HG02981 (cell line): Measurements from ENCODE around the gene HIVEP3.

Source experiments
- ATAC-seq: cut with Tn5 transposase; IDR thresholded peaks from one replicate; pipeline ENCODE4 v1.9.1; 2021; ENCODE audit warnings: mild to moderate bottlenecking, moderate library complexity; ENCODE audit not compliant: unreplicated experiment

Gene HIVEP3

GRCh38 chr1:41542196-41542930 is 376.4 kb downstream of the HIVEP3 start:
- ATAC-seq, result no peak

DNA sequence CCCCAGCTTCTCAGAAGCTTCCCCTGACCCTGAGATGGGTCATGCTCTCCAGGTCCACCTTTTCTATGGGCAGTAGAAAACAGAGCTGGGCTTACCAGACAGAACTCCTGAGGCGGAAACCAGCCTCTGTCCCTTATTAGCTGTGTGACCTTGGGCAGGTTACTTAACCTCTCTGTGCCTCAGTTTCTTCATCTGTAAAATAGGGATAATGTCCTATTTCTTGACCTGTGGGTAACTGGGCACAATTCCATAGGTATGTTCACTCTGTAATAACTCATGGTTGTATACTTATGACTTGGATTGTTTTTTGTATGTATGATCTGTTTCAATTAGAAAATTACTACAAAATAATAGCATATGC is 377.1 kb downstream of the HIVEP3 start:
- no peak for ATAC-seq

- no peak for ATAC-seq
Observed at GRCh38 chr1:41540886-41541591, 377.7 kb downstream of the HIVEP3 start.

DNA sequence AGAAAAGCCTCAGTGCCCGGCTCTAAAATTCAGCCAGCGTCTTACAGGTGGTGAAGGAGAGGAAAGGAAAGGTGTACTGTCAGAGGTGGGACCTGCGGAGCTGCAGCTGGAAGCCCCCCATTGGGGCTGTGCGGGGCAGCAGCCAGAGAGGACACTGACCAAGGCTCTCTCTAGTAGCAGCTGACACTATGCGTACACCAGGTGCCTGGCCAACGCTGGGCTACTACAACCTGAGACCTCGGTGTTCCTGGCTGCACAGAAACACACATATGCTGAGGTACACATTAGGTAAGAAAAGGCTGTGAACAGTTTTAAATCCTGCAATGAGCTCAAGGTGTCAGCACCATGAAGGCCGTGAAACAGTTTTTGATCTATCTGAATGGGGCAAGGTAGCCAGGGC is 378.7 kb downstream of the HIVEP3 start:
- no peak for ATAC-seq

DNA sequence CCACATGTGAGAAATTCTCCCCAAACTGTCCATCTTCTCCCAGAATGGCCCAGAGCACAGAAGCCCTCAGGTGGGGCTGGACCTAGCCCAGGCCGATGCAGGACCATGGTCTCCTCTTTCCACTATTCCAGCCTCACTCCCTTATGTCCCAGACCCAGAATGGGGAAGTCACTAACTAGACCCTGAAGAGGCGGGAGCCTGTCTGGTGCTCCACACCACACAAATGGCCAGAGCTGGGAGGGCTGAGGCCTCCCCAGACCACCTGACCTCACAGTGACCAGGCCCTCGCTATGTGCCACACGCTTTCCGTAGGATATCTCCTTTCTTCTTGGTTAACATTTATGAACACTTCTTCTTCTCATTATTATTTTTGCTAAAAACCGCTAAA is 379.3 kb downstream of the HIVEP3 start:
- ATAC-seq, result no peak

- no peak for ATAC-seq
Observed at GRCh38 chr1:41538741-41539417, 379.8 kb downstream of the HIVEP3 start.

GRCh38 chr1:41537788-41538351 is 380.9 kb downstream of the HIVEP3 start:
- no peak for ATAC-seq

GRCh38 chr1:41537251-41537650 is 381.5 kb downstream of the HIVEP3 start:
- ATAC-seq, result no peak

DNA sequence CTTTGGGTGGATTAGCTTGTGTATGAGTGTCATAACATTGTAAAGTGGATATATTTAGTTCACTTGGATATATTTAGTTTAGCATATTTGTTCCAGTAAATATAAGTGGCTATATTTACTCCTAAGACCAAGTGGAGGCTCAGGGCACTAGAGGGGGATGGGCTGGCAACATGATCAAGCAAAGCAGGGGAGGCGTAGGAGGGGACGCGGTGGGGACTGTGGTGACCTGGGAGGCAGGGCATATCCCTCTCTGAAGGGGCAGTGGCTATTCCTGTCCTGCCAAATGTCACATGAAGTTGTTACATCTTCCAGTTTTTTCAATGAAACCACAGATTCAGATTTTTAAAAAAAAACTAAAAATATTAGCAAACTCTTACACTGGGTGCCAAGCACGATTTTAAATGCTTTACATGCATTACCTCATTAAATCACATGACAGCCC is 382.3 kb downstream of the HIVEP3 start:
- ATAC-seq, result no peak

GRCh38 chr1:41535716-41536115 is 383.0 kb downstream of the HIVEP3 start:
- no peak for ATAC-seq

DNA sequence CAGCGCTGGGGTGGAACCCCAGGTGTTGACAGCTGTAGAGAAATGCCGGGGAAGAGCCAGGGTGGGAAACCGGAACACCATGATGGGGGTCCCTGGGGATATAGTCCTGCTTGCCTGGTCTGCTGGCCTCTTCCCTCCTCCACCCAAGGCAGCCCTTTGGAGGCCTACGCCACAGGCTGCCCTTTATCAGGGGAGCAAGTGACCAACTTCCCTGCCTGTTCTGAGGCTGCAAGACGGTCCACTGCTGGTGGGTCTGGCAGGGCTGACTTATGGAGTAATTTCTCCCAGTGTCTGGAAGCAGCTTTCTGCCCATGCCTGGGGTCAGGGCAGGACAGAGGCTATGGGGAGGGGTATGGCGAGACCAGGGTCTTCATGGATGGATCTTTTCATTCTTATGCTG is 383.4 kb downstream of the HIVEP3 start:
- ATAC-seq, result no peak

DNA sequence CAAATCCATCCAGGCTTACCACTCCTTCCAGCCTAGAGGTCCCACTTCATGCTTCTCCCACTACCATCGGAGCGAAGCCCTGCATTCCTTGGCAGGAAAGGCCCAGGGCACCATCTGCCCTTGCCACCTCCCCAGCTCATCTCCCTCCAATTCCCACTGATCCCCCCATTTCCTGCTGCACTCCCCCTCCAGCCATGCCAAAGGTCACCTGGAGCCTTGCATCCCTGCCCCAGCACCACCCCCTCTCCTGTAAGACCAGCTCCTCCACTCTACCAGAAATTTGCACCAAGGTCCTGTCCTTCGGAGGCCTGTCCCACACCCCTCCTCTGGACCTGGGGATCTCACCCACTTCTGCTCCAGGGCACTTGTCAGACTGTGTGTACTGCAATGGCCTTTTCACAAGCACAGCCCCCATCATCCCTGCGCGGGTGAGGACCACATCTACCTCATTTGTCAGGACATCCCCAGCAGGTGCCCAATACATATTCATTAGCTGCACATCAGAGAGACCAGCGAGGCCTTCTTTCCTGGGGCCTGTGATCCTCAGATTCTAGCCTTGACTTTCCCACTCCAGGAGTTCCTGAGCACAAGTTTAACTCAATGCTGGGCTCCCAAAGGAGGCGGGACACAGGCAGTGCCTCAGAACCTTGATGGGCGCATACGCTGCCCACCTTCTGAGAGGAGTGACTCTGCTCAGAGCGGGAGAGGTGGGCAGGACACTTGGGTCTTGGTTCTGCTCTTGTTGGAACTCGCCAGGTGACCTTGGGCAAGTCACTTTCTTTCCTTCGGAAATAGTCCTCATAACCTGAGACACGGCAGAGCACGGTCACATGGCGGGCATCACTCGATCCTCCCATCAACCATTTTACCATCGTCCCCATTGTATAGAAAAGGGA is 384.3 kb downstream of the HIVEP3 start:
- ATAC-seq, result no peak

DNA sequence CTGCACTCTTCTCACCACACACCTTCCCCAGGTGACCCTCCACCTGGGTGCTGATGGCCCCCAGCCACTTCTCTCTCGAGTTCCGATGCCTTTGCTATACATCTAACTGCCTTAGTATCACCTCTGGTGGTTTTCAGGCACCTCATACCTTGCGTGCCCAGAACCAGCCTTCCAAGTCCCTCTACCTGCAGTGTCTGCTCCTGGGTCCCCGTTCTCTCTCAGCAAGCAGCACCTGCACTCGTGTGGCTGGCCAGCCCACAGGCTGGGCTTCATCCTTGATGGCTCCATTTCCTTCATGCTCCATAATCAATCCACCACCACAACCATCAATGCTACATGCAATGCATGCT is 385.0 kb downstream of the HIVEP3 start:
- no peak for ATAC-seq

DNA sequence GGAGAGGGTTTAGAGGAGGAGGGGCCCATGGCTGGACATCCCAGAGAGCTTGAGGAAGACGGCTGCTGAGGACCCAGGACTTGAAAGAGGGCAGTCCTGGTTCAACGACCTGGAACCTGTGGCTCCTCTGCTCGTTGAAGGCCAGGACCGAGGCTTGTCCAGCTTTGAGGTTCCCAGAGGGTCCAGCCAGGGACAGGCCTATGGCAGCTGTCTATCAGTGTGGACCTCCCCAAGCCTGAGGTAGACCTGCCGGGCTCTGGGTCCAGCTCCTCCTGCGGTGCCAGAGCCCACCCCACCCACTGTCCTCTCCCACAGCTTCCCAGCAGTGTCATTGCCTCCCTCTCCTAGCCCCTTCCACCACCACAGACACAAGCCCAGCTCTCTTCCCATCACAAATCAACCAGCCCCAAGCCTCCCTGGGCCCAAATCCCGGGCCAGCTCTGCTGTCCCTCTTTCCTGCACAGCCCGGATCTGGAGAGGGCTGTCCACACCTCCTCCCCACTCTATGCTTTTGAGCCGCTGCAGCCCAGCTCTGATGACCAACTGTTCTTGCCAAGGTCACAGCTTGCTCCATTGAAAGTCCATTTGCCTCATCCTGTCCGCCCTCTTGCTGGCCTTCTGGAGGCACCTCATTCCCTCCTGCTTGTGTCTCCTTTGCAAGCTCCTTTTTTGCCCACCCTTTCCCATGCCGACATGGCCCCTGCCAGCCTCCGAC is 385.5 kb downstream of the HIVEP3 start:
- ATAC-seq, result no peak

- ATAC-seq, result no peak
Observed at GRCh38 chr1:41532206-41532975, 386.3 kb downstream of the HIVEP3 start.

GRCh38 chr1:41530411-41530810 is 388.3 kb downstream of the HIVEP3 start:
- no peak for ATAC-seq

DNA sequence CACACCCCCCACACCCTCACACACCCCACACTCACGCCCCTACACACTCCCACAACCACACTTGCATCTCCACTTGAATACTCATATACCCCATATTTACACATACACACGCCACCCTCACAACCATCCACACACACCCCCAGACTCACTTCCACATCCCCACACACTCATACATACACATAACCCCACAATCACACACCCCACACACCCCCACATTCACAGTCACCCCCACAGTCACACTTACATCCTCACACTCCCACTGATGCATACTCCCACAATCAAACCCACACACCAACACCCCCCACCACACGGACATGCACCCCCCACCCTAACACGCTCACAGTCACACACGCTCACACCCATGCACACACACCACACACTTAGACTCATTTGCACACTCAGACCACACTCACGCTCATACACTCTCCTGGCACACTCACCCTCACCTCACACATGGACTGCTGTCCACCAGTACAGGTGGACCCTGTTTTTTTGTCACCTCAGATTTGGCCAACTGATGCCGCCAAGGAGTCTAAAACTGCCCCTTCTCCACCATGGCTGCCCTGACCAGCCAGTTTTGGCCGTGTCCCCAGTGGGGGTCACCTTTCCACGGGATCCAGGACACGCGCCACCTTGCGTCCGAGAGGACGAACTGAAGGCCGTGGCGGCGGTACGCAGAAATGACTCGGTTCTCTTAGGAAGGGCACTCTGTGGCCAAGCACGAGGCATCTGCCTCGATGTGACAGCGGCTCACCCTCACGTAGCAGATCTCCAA is 388.9 kb downstream of the HIVEP3 start:
- ATAC-seq, result no peak

DNA sequence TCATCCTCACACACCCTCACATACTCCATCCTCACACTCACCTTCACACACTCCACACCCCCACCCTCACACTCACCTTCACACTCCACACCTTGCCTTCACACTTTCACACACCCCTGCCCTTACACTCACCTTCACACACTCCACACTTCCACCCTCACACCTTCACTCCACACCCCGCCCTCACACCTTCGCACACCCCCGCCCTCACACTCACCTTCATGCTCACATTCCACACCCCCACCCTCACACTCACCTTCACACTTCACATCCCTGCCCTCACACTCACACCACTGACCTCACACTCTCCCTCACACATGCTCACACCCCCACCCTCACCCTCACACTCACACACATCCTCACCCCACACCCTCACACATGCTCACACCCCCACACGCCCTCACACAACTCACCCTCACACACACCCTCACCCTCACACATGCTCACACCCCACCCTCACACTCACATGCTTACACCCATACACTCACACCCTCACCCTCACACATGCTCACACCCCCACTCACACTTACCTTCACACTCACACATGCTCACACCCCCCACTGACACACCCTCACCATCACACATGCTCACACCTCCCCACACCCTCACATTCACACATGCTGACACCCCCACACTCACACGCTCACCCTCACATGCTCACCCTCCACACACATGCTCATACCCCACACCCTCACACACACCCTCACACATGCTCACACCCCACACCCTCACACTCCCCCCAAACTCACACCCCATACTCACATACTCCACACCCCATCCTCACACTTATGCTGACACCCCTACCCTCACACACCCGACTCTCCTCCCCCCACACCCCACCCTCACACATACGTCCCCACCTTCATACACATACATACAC is 389.8 kb downstream of the HIVEP3 start:
- no peak for ATAC-seq
